Stomach (tissue), 9 donors: ENCODE measurements around the gene EMB. TPM values are rescaled to one million over a fixed set of nuclear protein-coding genes. Genes with fewer than 3 reads are reported as not detected.
"Not testable (repeated sequence)": the region's sequence is repeated elsewhere in the genome, so short reads cannot be mapped to it uniquely, and the experiment has no call there.

ENCODE experiments used
- DNase-seq, 2 donors: peaks; one replicate each; pipeline versions ENCODE4 v3.0.0 to v3.0.0-alpha.2; 2013 to 2019
- H3K27ac ChIP-seq, 5 donors: fragments of 200-600 bp in 4 of 5; sonication (generic) in 4 of 5; one replicate each; pipeline ENCODE4 v1.5.1; 2013 to 2019; ENCODE audit warnings: mild to moderate bottlenecking in 1 of 5, moderate library complexity in 1 of 5
- H3K27me3 ChIP-seq, 3 donors: fragments of 200-600 bp; sonication (generic); one replicate each; pipeline ENCODE4 v1.5.1; 2017 to 2019; ENCODE audit warnings: mixed run types in 1 of 3
- H3K36me3 ChIP-seq, 4 donors: fragments of 200-600 bp; sonication (generic); 1 replicate in 3 of 4; 2 replicates in 1 of 4; pipeline ENCODE4 v1.5.1; 2016 to 2019
- H3K4me1 ChIP-seq, 4 donors: fragments of 200-600 bp; sonication (generic); one replicate each; pipeline ENCODE4 v1.5.1; 2016 to 2019
- H3K4me3 ChIP-seq, 4 donors: fragments of 200-600 bp; sonication (generic) in 3 of 4; one replicate each; pipeline ENCODE4 v1.5.1; 2016 to 2019; ENCODE audit warnings: mild to moderate bottlenecking in 1 of 4
- H3K9me3 ChIP-seq, 4 donors: fragments of 200-600 bp; sonication (generic); one replicate each; pipeline ENCODE4 v1.5.1; 2016 to 2019
- CTCF ChIP-seq, 7 experiments: fragments of 450-650 bp in 4 of 7; fragments of 200-600 bp in 3 of 7; sonication (generic) in 3 of 7; IDR thresholded peaks; one replicate each; pipeline ENCODE4 v1.5.1; 2016 to 2019; ENCODE audit warnings: antibody characterized with exemption in 7 of 7, control low read depth in 2 of 7, mild to moderate bottlenecking in 1 of 7
- EP300 ChIP-seq: sonication (generic); formaldehyde crosslinking; IDR thresholded peaks from one replicate; pipeline ENCODE4 v1.6.1; 2017; ENCODE audit warnings: antibody characterized with exemption
- POLR2A ChIP-seq, 4 donors: fragments of 450-650 bp; IDR thresholded peaks; one replicate each; pipeline ENCODE4 v1.6.1; 2016; ENCODE audit warnings: antibody characterized with exemption in 4 of 4, control low read depth in 2 of 4, mild to moderate bottlenecking in 1 of 4, moderate library complexity in 1 of 4
- POLR2AphosphoS5 ChIP-seq, 3 donors: sonication (generic); formaldehyde crosslinking; IDR thresholded peaks; one replicate each; pipeline ENCODE4 v1.6.1; 2016; ENCODE audit warnings: antibody characterized with exemption in 3 of 3
- WGBS, 5 donors: extraction: QIAGEN DNeasy Blood & Tissue Kit in 3 of 5; methylation state at CpG; one replicate each; pipeline versions ENCODE4 v1.1.5 to v1.1.7; 2013 to 2018; 5-methylcytosine and 5-hydroxymethylcytosine counted together
- intact Hi-C: fragments of 100-400 bp; cut with DNase I; formaldehyde crosslinking; loops from one replicate; pipeline ENCODE4 v1.15.1; 2023; ENCODE audit warnings: low total_unique reads
- polyA plus RNA-seq, 3 donors: library from polyadenylated mRNA; stranded (reverse); fragments of 200-250 nt; gene quantifications; one replicate each; pipeline ENCODE4 v1.2.3, GENCODE V29; 2013
- total RNA-seq, 5 donors: library from RNA; depleted of rRNA; stranded (reverse); fragments of >200 nt; gene quantifications; one replicate each; pipeline versions ENCODE4 v1.1.0 to v1.2.3, GENCODE V29; 2014 to 2016
- donor health status: healthy with polysubstance abuse.
- donor health status: Bipolar disorder and iron deficiency.
- donor health status: healthy.

Gene EMB
- total and polyA plus RNA-seq, 8 donors, result 0.58 to 24.1 (median 4.3) TPM

- Histone ChIP-seq H3K4me1 (no peaks in the 10 kb centered on the region), H3K36me3 (no peaks in the 10 kb centered on the region), H3K27me3 (no peaks in the 10 kb centered on the region), H3K27ac (no peak overlapping the region), H3K4me3 (no peak overlapping the region), H3K9me3 (peaks cover 0 to 7% (median 3%) of the 10 kb centered on the region in 4 donors)
- 55 to 81% (median 68%) methylated on average over 1 of the region's 1 CpG for WGBS, 5 donors
- intact Hi-C loops, result no loop called here
- TF ChIP-seq CTCF (IDR thresholded peaks at IDR 0.05) (no peak), POLR2A (IDR thresholded peaks at IDR 0.05) (no peak), EP300 (no peak), POLR2AphosphoS5 (IDR thresholded peaks at IDR 0.05) (no peak)
- no peak for DNase-seq
Measured at GRCh38 chr5:50463726-50464125, 22.6 kb upstream of the EMB start.

- WGBS, 5 donors, result 75 to 89% (median 85%) methylated on average over 2 of the region's 2 CpGs
- Histone ChIP-seq H3K36me3 (no peaks in the 10 kb centered on the region), H3K4me3 (no peak overlapping the region), H3K4me1 (no peaks in the 10 kb centered on the region), H3K9me3 (peaks cover 0 to 7% (median 3%) of the 10 kb centered on the region in 4 donors), H3K27ac (no peak overlapping the region), H3K27me3 (no peaks in the 10 kb centered on the region)
- no peak for DNase-seq
- TF ChIP-seq CTCF (IDR thresholded peaks at IDR 0.05) (no peak), EP300 (no peak), POLR2A (IDR thresholded peaks at IDR 0.05) (no peak), POLR2AphosphoS5 (IDR thresholded peaks at IDR 0.05) (no peak)
- intact Hi-C loops, result no loop called here
Measured at GRCh38 chr5:50463047-50463446, 22.0 kb upstream of the EMB start.

- H3K27ac ChIP-seq, intact Hi-C loops: not testable (repeated sequence)
- WGBS, 5 donors, result 67 to 89% (median 80%) methylated on average over 1 of the region's 1 CpG
Measured at GRCh38 chr5:50462579-50462978, 21.5 kb upstream of the EMB start.

GRCh38 chr5:50458372-50458771 lies 17.3 kb upstream of the EMB start:
- H3K36me3 ChIP-seq, H3K27ac ChIP-seq, DNase-seq, H3K4me3 ChIP-seq, intact Hi-C loops, H3K4me1 ChIP-seq, H3K27me3 ChIP-seq, H3K9me3 ChIP-seq: not testable (repeated sequence)
- WGBS, 5 donors, result 63 to 93% (median 72%) methylated on average over 6 to 9 of the region's 9 CpGs

More at GRCh38 chr5:50462579-50462978, 21.5 kb upstream of the EMB start:
- H3K4me1 ChIP-seq, H3K4me3 ChIP-seq, H3K9me3 ChIP-seq, H3K36me3 ChIP-seq, H3K27me3 ChIP-seq, DNase-seq: not testable (repeated sequence)

- intact Hi-C loops, H3K9me3 ChIP-seq, H3K36me3 ChIP-seq, H3K27me3 ChIP-seq, H3K4me1 ChIP-seq, H3K27ac ChIP-seq, H3K4me3 ChIP-seq, DNase-seq: not testable (repeated sequence)
- WGBS, 5 donors, result 29 to 39% (median 34%) methylated on average over 3 of the region's 3 CpGs
Measured at GRCh38 chr5:50449241-50449640, 8.2 kb upstream of the EMB start.

GRCh38 chr5:50447941-50448340 lies 6.9 kb upstream of the EMB start:
- DNase-seq, result no peak
- no peak overlapping the region for H3K4me3 ChIP-seq
- no peak overlapping the region for H3K27ac ChIP-seq
- intact Hi-C loops, result no loop called here
- TF ChIP-seq CTCF (IDR thresholded peaks at IDR 0.05), result no peak
- no peak for TF ChIP-seq EP300
- TF ChIP-seq POLR2A (IDR thresholded peaks at IDR 0.05), result no peak
- TF ChIP-seq POLR2AphosphoS5 (IDR thresholded peaks at IDR 0.05), result no peak
- 85 to 91% (median 89%) methylated on average over 7 of the region's 7 CpGs for WGBS, 5 donors
- H3K27me3 ChIP-seq, result no peaks in the 10 kb centered on the region
- no peaks in the 10 kb centered on the region for H3K9me3 ChIP-seq
- no peaks in the 10 kb centered on the region for H3K4me1 ChIP-seq
- no peaks in the 10 kb centered on the region for H3K36me3 ChIP-seq
